GM21447 (cell line): ENCODE data around the gene PITX2.

ENCODE experiments used
- ATAC-seq: cut with Tn5 transposase; IDR thresholded peaks from one replicate; pipeline ENCODE4 v1.9.1; 2021; ENCODE audit not compliant: unreplicated experiment

Gene PITX2

DNA sequence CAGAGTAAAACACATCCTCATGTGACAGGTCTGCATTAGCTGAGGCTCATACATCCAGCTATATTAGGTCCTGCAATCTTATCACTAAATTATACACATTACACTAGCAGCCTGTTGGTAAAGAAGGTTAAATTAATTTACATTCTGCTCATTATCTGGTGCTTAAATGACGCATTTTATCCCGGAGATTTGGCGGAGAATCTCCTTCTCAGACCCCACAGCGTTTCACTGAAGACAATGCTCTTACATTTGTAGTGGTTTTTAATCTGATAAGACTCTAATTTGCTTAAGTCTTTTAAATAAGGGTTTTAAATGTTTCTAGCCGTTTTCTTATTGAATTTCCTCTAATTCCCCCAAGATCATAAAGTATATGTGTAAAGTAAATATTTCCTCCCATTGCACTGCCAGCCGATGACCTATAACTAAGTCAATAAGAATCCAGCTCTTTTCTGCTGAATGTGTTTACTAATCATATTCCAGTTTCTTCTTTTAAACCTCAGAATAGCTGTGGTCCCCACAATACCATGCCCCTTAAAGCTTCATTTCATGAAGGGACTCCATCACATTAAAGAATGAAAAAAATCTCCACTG lies 2.1 kb upstream of the PITX2 start:
- ATAC-seq = no peak

DNA sequence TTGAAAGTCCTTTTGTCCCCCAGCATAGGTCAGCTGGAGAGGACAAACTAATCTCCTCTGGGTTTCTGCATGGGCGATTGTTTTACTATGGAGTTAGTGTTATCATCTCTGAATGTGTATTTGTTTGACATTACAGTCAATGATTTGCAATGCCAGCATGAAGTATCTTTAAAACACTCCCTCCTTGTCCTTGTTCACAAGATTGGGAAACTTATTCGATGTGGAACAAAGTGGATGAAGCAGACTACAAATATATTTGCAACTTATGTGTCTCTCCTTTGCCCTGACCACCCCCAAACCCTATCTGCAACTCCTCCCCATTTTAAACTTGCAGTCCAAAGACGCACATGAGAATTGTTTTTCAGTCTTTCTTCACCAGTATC lies 1.5 kb upstream of the PITX2 start:
- no peak for ATAC-seq

DNA sequence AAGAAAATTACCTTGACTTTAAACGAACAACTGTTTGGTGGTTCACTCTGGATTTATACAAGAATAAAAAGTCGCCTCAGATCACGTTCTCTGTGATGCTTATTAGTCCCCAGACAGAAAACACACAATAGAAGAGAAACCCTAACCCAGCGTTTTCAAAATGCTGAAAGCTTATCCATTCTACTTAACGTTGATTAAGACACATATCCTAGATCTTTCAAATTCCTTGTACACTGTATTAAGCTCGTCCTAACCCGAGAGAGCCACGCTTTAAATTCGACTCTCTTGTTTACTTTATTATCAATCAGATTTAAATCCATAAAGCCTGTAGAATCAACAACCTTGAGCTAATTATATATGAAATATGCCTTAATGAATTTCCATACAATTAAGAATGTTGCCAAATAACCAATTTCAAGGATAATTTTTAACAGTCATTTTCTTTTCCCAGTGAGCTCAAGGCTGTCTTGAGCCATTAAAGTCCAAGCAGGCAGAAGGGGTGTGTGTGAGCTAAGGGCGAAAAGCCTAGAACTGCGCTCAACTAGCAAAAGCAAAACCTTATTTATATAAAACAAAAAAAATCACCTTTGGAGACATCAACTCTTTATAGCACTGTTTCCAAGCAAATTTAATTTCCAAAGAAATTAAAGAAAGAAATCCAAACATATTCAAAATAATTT lies 981 bp upstream of the PITX2 start:
- no peak for ATAC-seq

DNA sequence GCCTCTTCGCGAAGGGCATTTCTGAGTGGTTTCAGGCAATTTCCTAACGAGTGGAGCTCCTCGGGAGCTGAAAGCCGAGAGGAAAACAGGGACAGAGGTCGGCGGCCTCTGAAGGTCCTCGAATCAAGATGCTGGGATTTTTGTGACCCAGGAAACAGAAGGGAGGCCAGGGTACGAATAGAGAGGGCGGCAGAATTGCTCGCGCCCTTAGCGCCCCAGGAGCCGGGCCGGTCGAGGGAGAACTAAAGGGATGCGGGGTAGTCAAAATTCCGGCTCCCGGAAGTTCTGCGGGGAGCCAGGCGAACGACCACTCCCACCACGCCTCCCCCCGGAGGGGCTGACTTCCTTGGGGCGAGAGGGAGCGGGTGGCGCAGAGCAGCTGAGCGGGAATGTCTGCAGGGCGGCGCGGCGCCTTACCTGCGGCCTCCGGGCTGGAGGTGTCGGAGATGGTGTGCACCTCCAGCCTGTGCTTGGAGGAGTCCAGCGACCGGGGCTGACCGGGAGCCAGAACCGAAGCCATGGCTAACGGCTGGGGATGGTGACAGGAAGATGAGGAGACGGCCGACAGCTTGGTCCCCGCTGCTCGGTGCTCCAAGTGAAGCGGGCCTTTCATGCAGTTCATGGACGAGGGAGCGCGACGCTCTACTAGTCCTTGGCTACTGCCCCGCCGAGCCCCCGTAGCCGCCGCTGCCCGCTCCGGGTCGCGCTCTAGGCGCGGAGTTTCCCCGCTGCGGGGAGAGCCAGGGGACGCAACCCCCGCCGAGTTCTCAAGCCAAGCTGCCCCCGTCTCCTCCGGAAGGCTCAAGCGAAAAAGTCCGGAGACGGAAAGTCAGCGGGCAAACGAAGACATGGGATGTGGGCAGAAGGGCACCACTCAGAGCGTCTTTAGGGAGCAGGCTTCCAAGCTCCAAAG lies 782 bp downstream of the PITX2 start:
- ATAC-seq = no peak

DNA sequence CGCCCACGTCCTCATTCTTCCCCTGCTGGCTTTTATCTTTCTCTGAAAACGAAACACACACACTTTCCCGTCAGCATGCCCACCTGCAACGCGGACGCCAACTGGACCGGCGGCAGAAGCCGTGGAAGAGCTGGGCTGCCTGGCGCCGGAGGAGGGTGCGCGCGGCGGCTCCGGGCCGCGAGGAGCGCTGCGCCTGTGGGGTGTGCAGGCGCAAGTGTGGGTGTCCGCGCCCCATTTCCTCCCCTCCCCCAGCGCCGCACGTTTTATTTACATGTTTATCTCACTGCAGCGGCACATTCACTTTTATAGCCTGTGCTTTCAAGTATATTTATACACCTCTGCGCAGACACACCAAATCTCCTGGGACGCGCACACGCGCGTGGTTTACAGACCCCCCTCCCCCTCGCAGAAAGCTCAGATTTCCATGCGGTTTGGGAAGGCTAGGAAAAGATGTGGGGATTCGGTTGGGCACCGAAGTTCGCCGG lies 1.5 kb downstream of the PITX2 start:
- no peak for ATAC-seq

DNA sequence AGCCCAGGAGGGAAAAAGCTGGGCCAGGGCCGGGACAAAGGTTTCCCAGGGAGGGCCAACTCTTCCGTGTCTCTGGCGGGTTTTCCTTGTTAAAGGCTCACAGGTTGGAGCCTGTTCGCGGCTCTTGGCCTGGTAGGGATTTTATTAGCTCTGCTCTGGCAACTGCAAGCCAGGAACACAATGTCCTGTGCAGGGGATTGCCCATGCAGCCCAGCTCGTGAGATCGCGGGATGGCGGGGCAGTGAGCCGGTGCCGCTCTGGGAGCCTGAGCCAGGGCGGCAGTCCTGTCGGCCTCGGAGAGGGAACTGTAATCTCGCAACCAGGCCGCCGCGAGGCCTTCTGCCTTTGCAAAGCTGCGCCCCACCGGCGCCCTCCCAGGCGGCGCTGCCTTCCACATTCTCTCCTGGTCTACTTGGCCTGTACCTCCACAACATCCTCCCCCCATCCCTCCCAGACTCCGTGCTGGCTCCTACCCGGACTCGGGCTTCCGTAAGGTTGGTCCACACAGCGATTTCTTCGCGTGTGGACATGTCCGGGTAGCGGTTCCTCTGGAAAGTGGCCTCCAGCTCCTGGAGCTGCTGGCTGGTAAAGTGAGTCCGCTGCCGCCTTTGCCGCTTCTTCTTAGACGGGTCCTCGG lies 2.1 kb downstream of the PITX2 start:
- peak; percentile 45 for ATAC-seq

DNA sequence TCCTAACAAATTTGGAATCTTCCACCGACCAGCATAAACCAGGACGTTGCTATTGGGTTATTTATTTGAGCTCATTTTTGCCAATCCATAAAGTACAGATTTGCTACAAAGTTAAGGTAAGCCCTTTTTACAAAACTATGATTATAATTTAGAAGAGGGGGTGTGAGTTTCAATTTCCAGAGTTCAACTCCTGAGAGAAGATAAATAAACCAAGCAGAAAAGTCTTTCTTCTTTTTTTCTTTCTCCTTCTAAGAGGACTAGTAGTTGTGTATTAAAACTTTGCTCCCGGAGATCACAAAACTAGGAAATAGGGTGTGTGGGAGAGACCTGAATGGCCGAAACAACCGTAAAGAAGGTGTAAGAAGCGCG lies 2.6 kb downstream of the PITX2 start:
- ATAC-seq = no peak

DNA sequence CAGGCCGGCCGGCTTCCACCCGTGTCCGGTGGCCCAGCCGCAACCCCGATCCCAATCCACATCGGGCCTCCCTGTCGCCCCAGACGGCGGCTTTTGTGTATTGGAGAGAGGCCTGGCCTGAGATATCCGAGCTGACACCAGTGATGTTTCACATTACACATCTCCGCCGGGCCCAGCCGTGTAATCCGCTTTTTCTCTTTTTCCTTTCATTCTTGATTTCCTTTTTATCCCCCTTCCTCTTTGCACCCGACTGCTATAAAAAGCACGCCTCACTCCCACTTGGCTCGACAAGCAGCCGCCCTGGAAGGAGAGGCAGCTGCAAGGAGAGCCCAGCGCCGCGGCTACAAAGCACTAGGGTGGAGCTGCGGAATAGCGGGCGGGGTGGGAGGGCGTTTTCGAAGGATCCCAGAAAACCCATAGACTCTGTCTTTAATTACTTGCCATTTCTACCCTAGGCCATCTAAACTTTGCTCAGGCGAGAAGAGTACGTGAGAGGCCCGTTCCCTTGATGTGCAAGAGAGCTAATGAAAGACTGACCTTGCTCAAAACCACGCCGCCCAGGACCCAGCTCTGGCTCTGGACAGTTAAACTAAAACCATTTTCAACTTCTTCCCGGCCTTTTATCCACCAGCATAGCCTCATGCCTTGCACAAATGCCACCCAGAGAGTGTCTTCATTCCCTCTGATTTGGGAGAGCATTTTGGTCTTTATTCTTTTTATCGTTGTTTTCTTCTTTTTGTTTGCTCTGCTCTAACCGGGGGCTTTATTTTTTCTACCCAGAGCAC lies 3.2 kb downstream of the PITX2 start:
- ATAC-seq = no peak

DNA sequence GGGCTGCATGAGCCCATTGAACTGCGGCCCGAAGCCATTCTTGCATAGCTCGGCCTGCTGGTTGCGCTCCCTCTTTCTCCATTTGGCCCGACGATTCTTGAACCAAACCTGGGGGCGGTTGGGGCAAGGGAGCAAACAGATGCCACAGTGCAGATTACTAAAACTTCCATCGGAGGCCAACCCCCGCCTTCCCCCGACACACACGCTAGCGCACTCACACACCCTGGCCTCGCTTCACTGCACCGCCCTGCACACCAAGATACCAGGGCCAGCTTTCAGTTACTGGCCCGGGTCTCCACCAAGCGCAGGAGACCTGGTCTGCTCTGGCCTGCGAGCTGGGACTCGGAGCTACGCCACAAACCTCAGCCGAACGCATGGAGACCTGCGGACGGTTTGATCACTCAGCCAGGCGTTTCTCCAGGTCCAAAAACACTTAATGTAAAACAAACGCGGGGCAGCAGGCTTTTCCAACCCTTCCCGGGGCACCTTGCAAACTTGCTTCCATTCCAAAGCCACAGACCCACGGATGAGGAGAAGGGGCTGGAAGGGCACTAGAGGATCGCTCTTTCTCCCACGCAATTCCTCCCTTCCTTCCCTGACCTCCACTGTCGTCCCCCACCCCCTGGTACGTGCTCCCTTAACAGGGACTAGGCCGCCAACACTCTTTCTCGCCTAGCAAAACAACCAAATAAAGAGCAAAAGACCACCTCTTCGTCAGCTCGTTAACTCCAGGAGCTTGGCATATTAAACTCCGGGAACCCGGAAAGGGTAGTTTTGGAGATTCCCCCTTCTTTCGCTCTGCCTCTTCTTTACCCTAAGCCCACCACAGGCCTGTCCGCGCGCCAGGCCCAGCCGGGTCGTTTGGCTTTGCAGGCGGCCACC lies 4.1 kb downstream of the PITX2 start:
- no peak for ATAC-seq

DNA sequence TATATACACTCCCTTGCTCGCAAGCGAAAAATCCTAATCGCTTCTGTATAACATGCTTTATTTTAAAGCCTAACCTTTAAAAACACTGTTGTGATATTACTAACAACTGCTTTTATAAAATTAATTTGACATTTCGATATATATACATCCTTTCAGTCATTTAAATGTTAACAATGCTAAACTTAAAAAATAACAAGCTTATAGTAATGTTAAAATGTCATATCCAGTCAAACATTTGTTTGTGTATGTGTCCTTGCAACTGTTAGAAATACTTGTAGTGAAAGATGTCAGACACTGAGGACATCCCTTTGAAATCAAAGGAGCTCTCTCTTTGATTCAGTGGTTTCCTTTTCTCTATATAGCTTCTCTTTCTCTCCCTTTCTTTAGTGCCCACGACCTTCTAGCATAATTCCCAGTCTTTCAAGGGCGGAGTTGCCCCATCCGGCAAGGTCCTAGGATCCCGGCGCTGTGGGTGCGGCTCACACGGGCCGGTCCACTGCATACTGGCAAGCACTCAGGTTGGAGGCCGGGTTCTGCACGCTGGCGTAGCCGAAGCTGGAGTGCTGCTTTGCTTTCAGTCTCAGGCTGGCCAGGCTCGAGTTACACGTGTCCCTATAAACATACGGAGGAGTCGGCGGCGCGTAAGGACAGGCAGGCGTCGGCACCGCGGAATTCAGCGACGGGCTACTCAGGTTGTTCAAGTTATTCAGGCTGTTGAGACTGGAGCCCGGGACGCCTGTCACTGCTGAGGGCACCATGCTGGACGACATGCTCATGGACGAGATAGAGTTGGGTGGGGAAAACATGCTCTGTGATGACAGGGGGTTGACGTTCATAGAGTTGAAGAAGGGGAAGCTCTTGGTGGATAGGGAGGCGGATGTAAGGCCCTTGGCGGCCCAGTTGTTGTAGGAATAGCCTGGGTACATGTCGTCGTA lies 5.0 kb downstream of the PITX2 start:
- no peak for ATAC-seq

DNA sequence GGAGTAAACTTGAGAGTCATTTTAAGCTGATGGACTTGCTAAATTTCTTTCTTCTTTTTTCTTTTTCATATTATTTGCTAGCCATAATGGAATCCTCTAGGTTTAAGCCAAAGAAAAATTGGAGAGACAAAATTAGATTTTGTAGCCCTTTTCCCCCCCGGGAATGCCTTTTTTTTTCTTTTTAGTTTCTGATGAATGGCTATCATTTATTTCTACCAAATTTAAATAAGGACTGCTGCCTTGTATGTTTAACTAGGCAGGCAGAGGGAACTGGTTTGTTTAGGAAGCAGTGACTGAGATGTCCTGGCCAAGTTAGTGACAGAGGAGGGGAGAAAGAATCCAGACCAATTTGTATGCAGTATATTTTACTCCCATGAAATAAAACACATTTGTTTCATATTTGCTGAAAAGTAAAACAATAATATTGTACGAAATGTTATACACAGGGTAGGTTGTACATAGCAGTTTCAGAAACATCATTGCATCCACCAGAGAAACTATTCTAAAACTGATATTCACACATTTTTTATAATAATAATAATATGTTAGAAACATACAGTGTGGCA lies 5.7 kb downstream of the PITX2 start:
- no peak for ATAC-seq

DNA sequence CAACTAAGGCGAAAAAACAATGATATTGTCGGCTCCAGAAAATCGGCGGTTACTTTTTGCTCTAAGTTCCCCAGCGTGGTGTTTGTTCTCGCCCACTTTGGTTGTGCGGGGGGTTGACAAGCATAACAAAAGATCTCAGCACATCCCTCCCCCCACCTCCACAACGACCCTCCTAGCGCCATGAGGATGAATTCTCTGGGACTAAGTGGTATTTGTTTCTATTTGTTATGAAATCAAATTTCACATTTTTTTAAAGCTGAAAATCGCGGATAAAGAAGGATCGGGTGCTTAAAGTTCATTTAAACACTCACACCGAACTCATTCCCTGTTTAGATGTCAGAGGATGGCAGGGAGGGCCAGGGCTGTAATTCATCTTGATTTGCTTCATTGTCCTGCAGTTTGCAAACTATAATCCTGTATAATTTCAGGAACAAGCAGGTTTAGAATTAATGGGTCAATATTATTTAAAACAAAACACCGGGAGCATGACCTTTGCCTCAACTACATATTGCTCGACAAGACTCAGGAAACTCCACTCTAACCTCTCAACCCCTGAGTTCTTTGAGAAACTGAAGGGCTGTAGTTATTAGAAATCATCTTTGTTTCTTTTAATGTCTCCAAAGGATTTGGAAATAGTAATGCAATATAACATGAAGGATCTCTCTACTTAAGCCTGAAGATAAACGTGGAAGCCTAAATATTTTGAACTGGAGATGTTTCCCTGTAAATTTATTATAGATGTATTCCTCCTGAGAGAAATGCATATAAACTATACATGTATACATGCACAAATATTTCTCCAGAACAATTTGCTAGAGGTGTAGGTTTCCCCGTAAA lies 6.4 kb downstream of the PITX2 start:
- ATAC-seq = no peak

DNA sequence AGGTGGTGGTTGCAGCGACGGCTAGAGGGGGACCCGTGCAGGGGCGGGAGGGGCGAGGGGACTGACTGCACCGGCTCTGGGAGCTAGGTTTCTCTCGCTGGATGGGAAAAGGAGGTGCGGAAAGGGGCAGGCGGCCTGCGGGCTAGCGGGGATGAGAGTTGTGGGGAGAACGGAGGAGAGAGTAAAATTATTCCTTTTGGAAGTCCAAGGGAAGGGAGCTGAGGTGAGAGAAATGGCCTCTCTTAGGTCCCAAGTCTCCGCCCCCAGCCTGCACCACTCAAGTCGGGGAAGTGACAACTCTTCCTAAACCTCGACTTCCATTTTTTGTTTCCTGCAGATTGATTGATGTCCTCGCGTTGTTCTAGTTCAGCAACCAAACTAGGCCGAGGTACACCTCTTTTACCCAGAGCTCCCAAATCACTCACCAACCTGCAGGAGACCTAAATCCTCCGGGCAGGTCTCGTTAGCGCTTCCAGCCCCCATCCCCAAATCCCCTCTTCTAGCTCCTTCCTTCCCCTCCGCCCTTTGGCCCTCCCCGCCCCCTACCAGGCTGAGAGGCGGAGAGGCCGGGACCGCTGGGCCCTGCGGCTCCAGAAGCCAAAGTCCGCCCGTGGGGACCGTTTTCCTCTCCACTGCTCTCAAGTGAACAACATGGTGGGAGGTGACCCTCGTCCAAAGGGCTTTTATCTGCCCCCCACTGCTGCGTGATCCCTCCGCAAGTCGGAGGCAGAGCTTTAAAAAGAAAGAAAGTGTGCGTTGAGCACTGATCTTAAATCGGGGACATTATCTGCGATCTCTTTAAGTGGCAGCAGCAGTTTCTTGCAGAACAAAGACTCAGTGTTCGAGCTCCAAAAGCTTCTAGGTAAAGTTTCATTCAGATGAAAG lies 7.3 kb downstream of the PITX2 start:
- no peak for ATAC-seq

DNA sequence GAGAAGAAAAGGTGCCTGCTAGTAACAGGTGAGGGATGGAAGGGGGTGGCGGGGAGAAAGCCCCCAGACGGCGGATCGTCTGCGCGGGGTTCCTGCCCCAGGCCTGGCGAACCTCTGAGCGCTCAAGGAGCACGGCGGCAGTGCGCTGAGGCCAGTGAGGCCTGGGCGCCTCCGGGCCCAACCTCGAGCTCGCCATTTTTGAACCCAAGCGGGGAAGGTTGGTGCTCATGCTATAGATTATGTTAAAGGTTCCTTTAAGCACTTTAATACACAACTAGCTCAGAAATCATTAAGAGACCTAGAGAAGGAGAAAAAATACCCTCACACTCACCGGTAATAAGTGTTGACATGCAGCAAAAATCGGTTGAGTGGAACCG lies 7.9 kb downstream of the PITX2 start:
- ATAC-seq = no peak

DNA sequence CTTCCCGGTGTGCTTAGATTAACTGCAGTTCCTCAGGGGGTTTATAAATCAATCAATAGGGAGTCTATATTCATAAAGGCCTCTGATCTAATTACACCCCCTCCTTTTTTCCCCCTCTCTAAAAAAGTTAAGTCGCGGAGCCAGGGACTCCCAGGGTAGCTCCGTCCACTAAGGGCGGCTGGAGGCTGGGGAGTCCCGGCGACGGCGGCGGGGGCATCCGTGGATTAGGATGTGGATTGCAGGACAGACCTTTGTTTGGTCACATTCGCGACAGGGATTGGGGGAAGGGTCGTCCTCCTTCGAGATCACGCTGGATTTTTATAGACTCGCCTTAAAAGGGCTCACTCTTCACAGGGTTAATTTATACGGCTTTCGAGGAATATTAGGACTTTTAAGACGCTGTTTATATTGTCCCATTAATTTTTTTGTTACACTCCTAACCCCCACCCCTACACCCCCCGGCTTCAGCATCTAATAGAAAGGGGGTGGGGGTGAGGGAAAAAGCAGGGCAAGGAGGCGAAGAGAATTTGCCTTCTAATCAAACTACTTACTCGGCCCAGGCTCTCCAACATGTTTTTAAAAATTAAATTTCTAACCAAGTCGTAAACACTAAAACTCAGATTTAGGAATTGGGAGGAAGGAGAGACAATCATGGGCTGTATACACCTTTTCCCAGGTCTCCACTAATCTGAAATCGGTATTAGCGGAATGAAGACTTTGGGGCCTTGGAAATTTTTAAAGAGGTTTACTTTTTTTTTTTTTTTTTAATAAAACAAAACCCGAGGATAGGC lies 8.5 kb downstream of the PITX2 start:
- no peak for ATAC-seq

DNA sequence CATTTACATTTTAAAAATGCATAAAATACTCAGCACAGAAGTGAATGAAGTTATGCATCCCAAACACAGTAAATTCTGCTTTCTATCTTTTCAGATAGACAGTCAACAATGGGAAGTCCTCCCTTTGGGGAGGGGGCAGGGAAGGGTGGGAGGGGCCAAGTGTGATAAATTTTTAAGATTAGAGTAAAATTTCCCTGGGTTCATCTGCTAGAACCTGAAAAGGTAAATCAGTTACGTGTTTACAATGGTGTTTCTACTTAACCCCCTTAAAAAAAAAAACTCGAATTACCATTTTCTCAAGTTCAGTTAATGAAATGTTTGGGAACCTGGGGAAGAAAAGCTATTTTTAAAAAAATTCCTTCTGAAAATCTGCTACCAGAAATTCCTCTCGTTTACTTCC lies 9.1 kb downstream of the PITX2 start:
- no peak for ATAC-seq
